ENCODE results near the gene GSN. TPM values are rescaled to one million over a fixed set of nuclear protein-coding genes. Genes with fewer than 3 reads are reported as not detected.

GSN gene
- total and polyA plus RNA-seq, 4 experiments from 2014 or later, result 1.9 to 8.7 (median 6.0) TPM

- Histone ChIP-seq H3K4me1 (ENCODE audit: insufficient read depth, low read length) (peaks cover 9% of the 10 kb centered on the region), H3K27me3 (ENCODE audit: insufficient read depth, low read length) (no peaks in the 10 kb centered on the region), H3K9me3 (ENCODE audit: control insufficient read depth in 1 of 2, low read length in 2 of 2) (no peaks in the 10 kb centered on the region), H3K36me3 (ENCODE audit: insufficient read depth, low read length) (no peaks in the 10 kb centered on the region), H3K4me3 (ENCODE audit: low read length in 2 of 2) (no peak overlapping the region), H3K27ac (ENCODE audit: low read depth, low read length) (no peak overlapping the region)
- intact Hi-C loops (cut with micrococcal nuclease), result no loop called here
- Mint-ChIP-seq H3K4me3 (no peak overlapping the region), H3K27me3 (no peaks in the 10 kb centered on the region), H3K36me3 (peaks cover 14 to 19% of the 10 kb centered on the region in 2 donors), H3K4me1 (peaks cover 5 to 11% (median 8%) of the 10 kb centered on the region in 4 donors), H3K27ac (no peak overlapping the region), H3K9me3 (no peaks in the 10 kb centered on the region)
- CTCF ChIA-PET (ENCODE audit: partially characterized antibody), result interaction anchor here (0.7 to 1.2 kb wide), 4 partner anchors 8 to 114 kb away, joined by 3 to 4 read pairs (median 3); no protein-coding TSS in a partner anchor
- POLR2A ChIA-PET (ENCODE audit: partially characterized antibody), result interaction anchor here (1.2 kb wide), 1 partner anchor 13 kb away, joined by 3 read pairs; no protein-coding TSS in a partner anchor
- no peak for DNase-seq
Measured at GRCh38 chr9:121326901-121327613, 59.1 kb downstream of the GSN start.

GRCh38 chr9:121328476-121328875, 60.5 kb downstream of the GSN start:
- Histone ChIP-seq H3K27me3 (ENCODE audit: insufficient read depth, low read length) (no peaks in the 10 kb centered on the region), H3K9me3 (ENCODE audit: control insufficient read depth in 1 of 2, low read length in 2 of 2) (no peaks in the 10 kb centered on the region), H3K36me3 (ENCODE audit: insufficient read depth, low read length) (no peaks in the 10 kb centered on the region), H3K4me3 (ENCODE audit: low read length in 2 of 2) (no peak overlapping the region), H3K27ac (ENCODE audit: low read depth, low read length) (no peak overlapping the region), H3K4me1 (ENCODE audit: insufficient read depth, low read length) (no peaks in the 10 kb centered on the region)
- Mint-ChIP-seq H3K27me3 (no peaks in the 10 kb centered on the region), H3K4me1 (peaks cover 0 to 3% (median 0%) of the 10 kb centered on the region in 4 donors), H3K4me3 (no peak overlapping the region), H3K27ac (no peak overlapping the region), H3K9me3 (no peaks in the 10 kb centered on the region), H3K36me3 (peaks cover 18 to 23% of the 10 kb centered on the region in 2 donors)
- ChIA-PET POLR2A (ENCODE audit: partially characterized antibody) (no interaction called here), CTCF (ENCODE audit: partially characterized antibody) (interaction anchor here (1.0 to 1.4 kb wide), 3 partner anchors 8 to 65 kb away, joined by 3 to 7 read pairs (median 4); no protein-coding TSS in a partner anchor)
- intact Hi-C loops (cut with micrococcal nuclease), result no loop called here
- no peak for DNase-seq

- no peaks in the 10 kb centered on the region for H3K9me3 ChIP-seq (ENCODE audit: control insufficient read depth in 1 of 2, low read length in 2 of 2)
- no peak overlapping the region for H3K27ac ChIP-seq (ENCODE audit: low read depth, low read length)
- H3K4me1 Mint-ChIP-seq, result peaks cover 0 to 3% (median 0%) of the 10 kb centered on the region in 4 donors
- no peaks in the 10 kb centered on the region for H3K9me3 Mint-ChIP-seq
- no peak overlapping the region for H3K4me3 ChIP-seq (ENCODE audit: low read length in 2 of 2)
- H3K36me3 ChIP-seq (ENCODE audit: insufficient read depth, low read length), result no peaks in the 10 kb centered on the region
- H3K27me3 Mint-ChIP-seq, result no peaks in the 10 kb centered on the region
- H3K27me3 ChIP-seq (ENCODE audit: insufficient read depth, low read length), result no peaks in the 10 kb centered on the region
- peaks cover 18 to 23% of the 10 kb centered on the region in 2 donors for H3K36me3 Mint-ChIP-seq
- H3K27ac Mint-ChIP-seq, result peak overlapping the region in 1 of 7 donors; percentile 51
- intact Hi-C loops (cut with micrococcal nuclease), result no loop called here
- ChIA-PET POLR2A (ENCODE audit: partially characterized antibody) (no interaction called here), CTCF (ENCODE audit: partially characterized antibody) (interaction anchor here (1.0 to 1.4 kb wide), 3 partner anchors 9 to 64 kb away, joined by 3 to 7 read pairs (median 4); no protein-coding TSS in a partner anchor)
- no peak for DNase-seq
- no peaks in the 10 kb centered on the region for H3K4me1 ChIP-seq (ENCODE audit: insufficient read depth, low read length)
- H3K4me3 Mint-ChIP-seq, result no peak overlapping the region
Measured at GRCh38 chr9:121328876-121329681, 61.1 kb downstream of the GSN start.

GRCh38 chr9:121331549-121331948, 63.6 kb downstream of the GSN start:
- Histone ChIP-seq H3K36me3 (ENCODE audit: insufficient read depth, low read length) (no peaks in the 10 kb centered on the region), H3K27ac (ENCODE audit: low read depth, low read length) (no peak overlapping the region), H3K9me3 (ENCODE audit: control insufficient read depth in 1 of 2, low read length in 2 of 2) (no peaks in the 10 kb centered on the region), H3K27me3 (ENCODE audit: insufficient read depth, low read length) (no peaks in the 10 kb centered on the region), H3K4me3 (ENCODE audit: low read length in 2 of 2) (no peak overlapping the region), H3K4me1 (ENCODE audit: insufficient read depth, low read length) (no peaks in the 10 kb centered on the region)
- CTCF ChIA-PET (ENCODE audit: partially characterized antibody), result interaction anchor here (0.9 to 4.8 kb wide), 2 partner anchors 11 to 46 kb away, joined by 5 to 24 read pairs; no protein-coding TSS in a partner anchor
- Mint-ChIP-seq H3K36me3 (peaks cover 29% of the 10 kb centered on the region in 2 donors), H3K4me1 (peaks cover 0 to 2% (median 0%) of the 10 kb centered on the region in 4 donors), H3K9me3 (no peaks in the 10 kb centered on the region), H3K4me3 (no peak overlapping the region), H3K27me3 (no peaks in the 10 kb centered on the region), H3K27ac (peak overlapping the region in 1 of 7 donors; percentile 53)
- intact Hi-C loops (cut with micrococcal nuclease), result no loop called here
- DNase-seq, result no peak
- POLR2A ChIA-PET (ENCODE audit: partially characterized antibody), result no interaction called here

GRCh38 chr9:121331992-121332685, 64.2 kb downstream of the GSN start:
- H3K27me3 ChIP-seq (ENCODE audit: insufficient read depth, low read length), result no peaks in the 10 kb centered on the region
- ChIA-PET POLR2A (ENCODE audit: partially characterized antibody) (no interaction called here), CTCF (ENCODE audit: partially characterized antibody) (interaction anchor here (0.9 to 4.8 kb wide), 2 partner anchors 12 to 45 kb away, joined by 5 to 24 read pairs; no protein-coding TSS in a partner anchor)
- H3K36me3 ChIP-seq (ENCODE audit: insufficient read depth, low read length), result no peaks in the 10 kb centered on the region
- peaks cover 35% of the 10 kb centered on the region in 2 donors for H3K36me3 Mint-ChIP-seq
- H3K4me3 ChIP-seq (ENCODE audit: low read length in 2 of 2), result no peak overlapping the region
- H3K27ac ChIP-seq (ENCODE audit: low read depth, low read length), result no peak overlapping the region
- no peaks in the 10 kb centered on the region for H3K9me3 Mint-ChIP-seq
- H3K9me3 ChIP-seq (ENCODE audit: control insufficient read depth in 1 of 2, low read length in 2 of 2), result no peaks in the 10 kb centered on the region
- intact Hi-C loops (cut with micrococcal nuclease), result no loop called here
- no peak for DNase-seq
- H3K27me3 Mint-ChIP-seq, result no peaks in the 10 kb centered on the region
- peak overlapping the region in 1 of 7 donors; percentile 23 for H3K27ac Mint-ChIP-seq
- H3K4me1 ChIP-seq (ENCODE audit: insufficient read depth, low read length), result no peaks in the 10 kb centered on the region
- H3K4me3 Mint-ChIP-seq, result no peak overlapping the region
- peaks cover 0 to 2% (median 0%) of the 10 kb centered on the region in 4 donors for H3K4me1 Mint-ChIP-seq

GRCh38 chr9:121333950-121334773, 66.2 kb downstream of the GSN start:
- H3K9me3 ChIP-seq (ENCODE audit: control insufficient read depth in 1 of 2, low read length in 2 of 2), result no peaks in the 10 kb centered on the region
- no peak overlapping the region for H3K4me3 Mint-ChIP-seq
- peaks cover 0 to 2% (median 0%) of the 10 kb centered on the region in 4 donors for H3K4me1 Mint-ChIP-seq
- no peaks in the 10 kb centered on the region for H3K9me3 Mint-ChIP-seq
- H3K4me3 ChIP-seq (ENCODE audit: low read length in 2 of 2), result no peak overlapping the region
- ChIA-PET CTCF (ENCODE audit: partially characterized antibody) (interaction anchor here (1.3 to 4.8 kb wide), 2 partner anchors 14 to 42 kb away, joined by 3 to 24 read pairs; no protein-coding TSS in a partner anchor), POLR2A (ENCODE audit: partially characterized antibody) (no interaction called here)
- H3K27ac ChIP-seq (ENCODE audit: low read depth, low read length), result no peak overlapping the region
- H3K36me3 ChIP-seq (ENCODE audit: insufficient read depth, low read length), result no peaks in the 10 kb centered on the region
- H3K27me3 ChIP-seq (ENCODE audit: insufficient read depth, low read length), result no peaks in the 10 kb centered on the region
- H3K36me3 Mint-ChIP-seq, result peaks cover 46 to 47% of the 10 kb centered on the region in 2 donors
- intact Hi-C loops (cut with micrococcal nuclease), result no loop called here
- H3K27me3 Mint-ChIP-seq, result no peaks in the 10 kb centered on the region
- no peaks in the 10 kb centered on the region for H3K4me1 ChIP-seq (ENCODE audit: insufficient read depth, low read length)
- peak overlapping the region in 2 of 7 donors; percentile 54 to 67 for H3K27ac Mint-ChIP-seq
- DNase-seq, result no peak
